Measurements from ENCODE around the gene TAF8.

TAF8 gene

GRCh38 chr6:42095094-42095493 is 44.8 kb downstream of the TAF8 start:
- no peak for DNase-seq

DNA sequence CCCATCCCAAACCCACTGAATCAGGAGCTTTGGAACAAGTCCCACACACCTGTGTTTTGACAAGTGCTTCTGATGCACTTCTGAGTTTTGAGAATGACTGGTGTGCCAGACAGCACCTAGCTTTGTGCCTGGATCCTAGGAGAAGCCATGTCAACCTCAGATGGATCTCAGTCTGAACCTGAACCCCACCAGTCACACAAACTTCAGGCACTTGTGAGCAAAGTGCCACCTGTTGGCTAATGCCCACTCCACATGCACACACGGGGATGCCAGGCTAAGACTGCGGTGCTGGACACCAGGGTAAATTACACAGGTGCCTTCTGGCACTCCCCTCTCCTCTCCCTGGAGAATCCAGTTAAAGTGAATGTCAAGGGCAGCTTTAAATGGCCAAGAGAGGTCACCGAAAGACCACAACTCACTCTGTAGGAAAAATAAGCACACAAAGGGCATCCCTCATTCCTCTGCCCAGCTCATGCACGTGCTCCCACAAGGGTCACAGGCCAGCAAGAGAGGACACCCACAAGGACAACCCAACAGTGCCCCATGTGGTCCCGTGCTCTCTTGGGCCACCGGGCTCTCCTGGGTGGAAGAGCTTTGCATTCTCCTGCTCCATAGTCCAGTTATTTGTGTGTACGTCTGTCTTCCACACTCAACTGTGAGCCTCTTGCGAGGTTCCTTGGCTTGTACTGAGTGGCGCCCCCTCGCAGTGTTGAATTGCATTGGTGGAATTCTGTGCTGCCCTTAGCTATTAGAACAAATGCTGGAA is 45.6 kb downstream of the TAF8 start:
- no peak for DNase-seq

GRCh38 chr6:42099340-42100028 is 49.2 kb downstream of the TAF8 start:
- DNase-seq: no peak

DNA sequence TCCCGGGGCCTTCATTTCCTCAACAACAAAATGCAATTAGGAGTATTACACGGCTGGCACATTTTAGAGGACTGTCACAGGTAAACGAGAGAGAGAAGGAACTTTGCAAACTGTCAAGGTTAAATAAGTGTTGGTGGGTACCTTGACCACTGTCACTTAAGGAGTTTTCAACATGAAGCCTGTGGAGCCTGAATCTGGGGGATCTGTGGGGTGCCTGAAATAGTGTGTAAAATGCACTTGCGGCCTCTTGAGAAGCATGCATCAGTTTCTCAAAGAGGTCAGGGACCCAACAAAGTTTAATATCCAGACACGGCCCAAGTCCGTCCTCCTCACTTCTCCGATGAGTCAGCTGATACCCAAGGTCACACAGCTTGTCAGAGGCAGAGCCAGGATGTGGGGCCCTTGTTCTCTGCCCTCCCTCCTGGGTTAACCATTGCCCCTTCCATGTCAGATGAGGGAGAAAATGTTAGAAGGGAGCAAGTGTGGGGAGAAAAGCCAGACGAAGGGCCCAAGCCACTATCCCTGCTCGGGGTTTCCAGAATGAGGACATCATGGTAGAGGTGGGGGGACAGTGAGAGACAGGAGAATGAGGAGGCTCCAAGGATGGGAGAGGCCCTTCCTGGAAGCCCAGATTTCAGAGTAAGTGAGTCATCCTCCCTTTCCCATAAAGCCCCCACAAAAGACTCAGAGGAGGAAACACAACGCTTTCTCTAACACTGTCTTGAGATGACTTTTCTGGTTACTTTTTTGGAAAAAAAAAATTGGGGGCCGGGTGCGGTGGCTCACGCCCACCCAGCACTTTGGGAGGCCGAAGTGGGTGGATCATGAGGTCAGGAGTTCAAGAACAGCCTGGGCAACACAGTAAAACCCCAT is 49.9 kb downstream of the TAF8 start:
- DNase-seq: no peak

DNA sequence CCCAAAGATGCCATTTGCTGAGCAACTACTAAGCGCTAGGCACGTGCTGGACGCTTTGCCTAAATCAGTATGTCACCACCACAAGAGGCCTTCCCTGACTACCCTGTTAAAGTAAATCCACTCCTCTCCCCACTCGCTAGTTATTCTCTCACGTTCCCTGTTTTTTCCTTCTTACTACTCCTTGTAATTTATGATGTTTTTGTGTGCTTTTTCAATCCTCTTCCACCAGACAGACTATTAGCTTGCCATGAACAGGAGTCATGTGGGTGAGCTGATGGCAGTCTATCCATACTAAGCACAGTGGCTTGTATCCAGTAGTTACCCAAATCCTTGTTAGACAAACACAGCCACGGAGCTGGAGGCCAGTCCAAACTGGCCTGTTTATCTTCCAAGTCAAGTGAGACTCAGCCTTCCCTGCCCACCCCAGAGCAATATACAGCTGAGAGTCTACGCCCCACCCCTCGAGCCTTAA is 50.9 kb downstream of the TAF8 start:
- no peak for DNase-seq

DNA sequence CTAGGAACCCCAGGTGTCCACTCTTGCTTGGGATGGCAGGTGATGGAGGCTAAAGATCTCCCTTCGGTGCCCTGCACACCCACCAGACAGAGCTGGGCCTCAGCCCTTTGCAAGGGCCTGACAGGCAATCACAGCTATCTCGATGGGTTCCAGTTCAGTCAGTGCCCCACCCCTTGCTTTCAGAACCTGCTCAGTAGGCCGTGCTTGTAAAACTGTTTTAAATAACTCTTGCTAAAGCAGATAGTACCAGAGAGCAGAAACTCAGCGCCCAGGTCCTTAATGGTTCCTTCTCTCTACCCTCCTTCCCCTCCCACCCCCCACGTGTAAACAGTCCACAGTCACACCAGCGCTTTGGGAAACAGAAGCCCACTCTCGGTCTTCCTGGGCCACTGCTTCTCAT is 52.9 kb downstream of the TAF8 start:
- DNase-seq: no peak

DNA sequence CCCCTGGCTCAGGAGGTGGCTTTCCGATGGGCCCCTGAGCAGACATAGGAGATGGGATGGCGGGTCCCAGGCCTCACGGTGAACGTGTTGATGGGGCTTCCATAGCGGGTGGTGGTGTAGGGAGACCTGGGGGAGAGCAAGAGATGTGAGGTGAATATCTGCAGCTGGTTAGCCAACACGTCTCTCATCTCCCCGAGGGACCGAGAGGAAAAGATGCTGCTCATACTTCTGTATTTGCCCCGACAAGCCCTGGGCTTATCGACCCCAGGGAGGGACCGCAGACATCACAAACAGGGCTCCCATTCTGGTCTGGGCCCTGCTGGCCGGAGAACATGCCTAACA is 53.4 kb downstream of the TAF8 start:
- no peak for DNase-seq

- DNase-seq: peak in 12 of 56 donors; percentile 3 to 44 (median 11)
Measured at GRCh38 chr6:42104095-42104803, 53.9 kb downstream of the TAF8 start.

DNA sequence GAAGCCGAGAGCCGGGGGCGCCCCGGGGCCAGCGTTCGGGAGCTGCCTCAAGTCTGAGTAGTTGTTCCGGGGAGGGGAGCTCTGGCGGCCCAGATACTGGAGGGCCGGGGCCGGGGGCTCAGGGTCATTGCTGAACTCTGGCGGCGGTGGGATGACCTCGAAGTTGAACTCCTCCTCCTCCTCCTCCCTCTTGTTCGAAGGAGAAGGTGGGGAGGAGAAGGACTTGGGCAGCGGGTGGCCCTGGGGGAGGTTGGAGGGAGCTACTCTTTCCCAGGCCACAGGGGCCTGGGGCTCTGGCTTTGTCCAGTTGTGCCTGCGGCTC is 54.4 kb downstream of the TAF8 start:
- DNase-seq: no peak

DNA sequence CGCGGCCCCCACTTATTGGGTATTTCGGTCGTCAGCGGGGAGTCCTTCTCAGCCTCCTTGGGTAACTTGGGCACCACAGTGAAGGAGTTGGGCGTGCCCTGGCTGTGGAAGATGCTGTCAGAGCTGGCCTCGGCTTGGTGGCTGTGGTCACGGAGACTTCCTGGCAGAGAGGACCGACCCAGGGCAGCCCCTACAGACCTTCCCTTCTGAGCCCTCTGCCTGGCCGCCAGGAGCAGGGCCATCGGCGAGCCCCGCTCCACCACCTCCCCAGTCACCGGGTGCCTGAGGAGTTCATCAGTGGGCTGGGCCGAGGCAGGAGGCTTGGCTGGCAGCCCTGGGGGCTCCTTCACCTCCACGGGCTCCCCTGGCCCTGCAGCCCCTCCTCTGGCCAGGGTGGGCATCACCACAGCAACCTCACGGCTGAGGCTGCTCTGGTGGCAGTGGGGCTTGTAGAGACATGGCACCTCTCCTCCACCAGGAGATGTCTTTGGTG is 54.9 kb downstream of the TAF8 start:
- DNase-seq: no peak

GRCh38 chr6:42105709-42106108 is 55.4 kb downstream of the TAF8 start:
- no peak for DNase-seq

DNA sequence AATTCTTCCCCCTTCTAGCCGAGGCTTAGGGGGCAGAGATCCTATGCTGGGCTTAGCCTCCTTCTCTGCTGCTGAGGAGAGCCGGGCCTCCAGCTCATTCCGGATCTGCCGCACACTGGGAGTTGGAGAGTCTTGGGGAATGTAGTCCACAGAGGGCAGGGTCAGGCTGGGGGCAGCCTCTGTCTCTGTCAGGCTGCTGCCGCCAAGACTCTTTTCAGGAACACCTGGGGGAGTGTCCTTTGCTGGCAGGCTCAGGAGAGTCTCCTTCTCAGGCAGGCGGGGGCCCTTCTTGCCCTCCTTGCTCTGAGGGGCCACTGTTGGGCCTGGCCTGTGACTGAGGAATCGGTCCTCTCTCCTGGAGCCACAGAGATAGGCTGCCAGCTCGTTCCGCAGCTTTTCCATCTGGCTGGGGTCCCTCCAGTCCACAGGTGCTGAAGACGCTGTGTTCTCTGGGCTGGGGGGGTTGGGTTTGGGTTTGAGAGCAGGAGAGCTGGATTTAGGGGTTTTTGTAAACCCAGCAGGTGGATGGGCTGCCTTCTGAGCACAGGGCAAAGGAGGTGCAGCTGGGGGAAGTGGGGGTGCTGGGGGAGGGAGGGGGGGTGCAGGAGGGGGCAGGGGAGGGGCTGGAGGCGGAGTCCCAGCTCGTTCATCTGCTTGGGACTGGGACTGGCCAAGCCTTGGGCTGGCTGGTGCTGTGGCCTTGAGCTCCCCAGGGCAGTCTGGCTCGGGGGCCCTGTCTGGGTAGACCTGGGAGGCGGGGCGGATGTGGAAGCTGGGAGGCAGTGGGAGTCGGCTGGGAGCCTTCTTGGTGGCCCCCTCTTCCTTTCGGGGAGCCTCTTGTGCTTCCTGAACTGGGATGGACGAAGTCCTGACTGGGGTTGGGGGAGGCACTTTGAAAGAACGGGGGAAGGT is 56.0 kb downstream of the TAF8 start:
- DNase-seq: no peak

GRCh38 chr6:42108071-42108470 is 57.7 kb downstream of the TAF8 start:
- no peak for DNase-seq

DNA sequence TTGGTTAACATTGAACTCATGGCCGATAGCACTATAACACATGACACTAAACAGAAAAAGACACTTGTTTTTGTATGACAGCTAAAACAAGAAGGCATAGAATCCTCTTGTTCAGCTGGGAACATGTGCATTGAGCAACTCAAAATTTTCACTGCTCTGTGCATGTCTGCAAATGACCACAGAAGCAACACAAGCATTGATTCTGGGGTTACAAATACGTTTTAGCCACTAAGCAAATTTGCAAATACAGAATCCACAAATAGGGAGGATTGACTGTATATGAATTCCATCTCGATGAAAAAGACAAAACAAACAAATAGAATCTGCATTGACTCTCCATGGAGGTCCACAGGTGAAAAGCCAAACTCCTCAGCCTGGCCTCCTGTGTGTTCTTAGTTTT is 60.4 kb downstream of the TAF8 start:
- DNase-seq: no peak

GRCh38 chr6:42112351-42112750 is 62.0 kb downstream of the TAF8 start:
- no peak for DNase-seq

GRCh38 chr6:42113936-42114636 is 63.8 kb downstream of the TAF8 start:
- DNase-seq: no peak

GRCh38 chr6:42117843-42118161 is 67.5 kb downstream of the TAF8 start:
- DNase-seq: no peak

DNA sequence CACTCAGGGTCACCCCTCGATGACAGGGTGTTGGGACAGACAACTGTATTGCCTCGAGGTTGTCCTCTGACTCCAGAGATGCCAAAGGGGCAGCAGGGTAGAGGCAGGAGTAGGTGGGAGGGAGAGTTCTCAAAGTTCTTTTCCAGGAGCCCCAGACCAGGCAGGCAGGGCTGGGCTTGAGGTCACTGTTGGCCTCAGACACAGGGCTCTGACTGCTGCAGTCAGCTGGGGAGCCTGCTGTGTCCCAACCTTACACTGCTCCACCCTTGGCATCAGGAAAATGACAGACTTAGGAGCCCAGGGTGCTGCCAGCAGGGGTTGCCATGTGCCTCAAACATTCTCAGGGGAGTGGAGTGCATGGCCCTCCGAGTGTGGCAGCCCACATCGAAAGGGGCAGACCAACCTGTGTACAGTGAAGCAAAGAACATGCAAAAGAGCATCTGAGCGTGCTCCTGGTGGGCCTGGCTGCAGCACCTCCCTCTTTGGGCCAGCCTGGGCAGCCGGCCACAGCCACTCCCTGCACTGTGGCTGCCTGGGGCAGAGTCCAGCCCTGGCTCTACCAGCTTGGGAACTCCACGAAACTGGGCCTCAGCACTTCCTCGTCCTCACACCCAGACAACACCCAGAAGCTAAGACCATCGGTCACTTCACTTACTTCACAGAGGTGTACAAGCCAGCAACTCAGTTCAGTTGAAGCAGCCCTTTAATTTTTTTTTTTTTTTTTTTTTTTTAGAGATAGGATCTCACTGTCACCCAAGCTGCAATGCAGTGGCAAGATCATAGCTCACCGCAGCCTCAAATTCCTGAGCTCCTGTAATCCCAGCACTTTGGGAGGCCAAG is 68.1 kb downstream of the TAF8 start:
- peak in 16 of 56 donors; percentile 4 to 53 (median 14) for DNase-seq

All from amygdala (tissue), 56 donors.